ENCODE data around the gene ADAM17. TPM values are rescaled to one million over a fixed set of nuclear protein-coding genes. Genes with fewer than 3 reads are reported as not detected.

The ADAM17 gene
- total and polyA plus RNA-seq, 2 of the 13 experiments (the other 11 are each of a cell fraction or from before 2014, with no cell fraction given), result 6.5 to 33.4 TPM

DNA sequence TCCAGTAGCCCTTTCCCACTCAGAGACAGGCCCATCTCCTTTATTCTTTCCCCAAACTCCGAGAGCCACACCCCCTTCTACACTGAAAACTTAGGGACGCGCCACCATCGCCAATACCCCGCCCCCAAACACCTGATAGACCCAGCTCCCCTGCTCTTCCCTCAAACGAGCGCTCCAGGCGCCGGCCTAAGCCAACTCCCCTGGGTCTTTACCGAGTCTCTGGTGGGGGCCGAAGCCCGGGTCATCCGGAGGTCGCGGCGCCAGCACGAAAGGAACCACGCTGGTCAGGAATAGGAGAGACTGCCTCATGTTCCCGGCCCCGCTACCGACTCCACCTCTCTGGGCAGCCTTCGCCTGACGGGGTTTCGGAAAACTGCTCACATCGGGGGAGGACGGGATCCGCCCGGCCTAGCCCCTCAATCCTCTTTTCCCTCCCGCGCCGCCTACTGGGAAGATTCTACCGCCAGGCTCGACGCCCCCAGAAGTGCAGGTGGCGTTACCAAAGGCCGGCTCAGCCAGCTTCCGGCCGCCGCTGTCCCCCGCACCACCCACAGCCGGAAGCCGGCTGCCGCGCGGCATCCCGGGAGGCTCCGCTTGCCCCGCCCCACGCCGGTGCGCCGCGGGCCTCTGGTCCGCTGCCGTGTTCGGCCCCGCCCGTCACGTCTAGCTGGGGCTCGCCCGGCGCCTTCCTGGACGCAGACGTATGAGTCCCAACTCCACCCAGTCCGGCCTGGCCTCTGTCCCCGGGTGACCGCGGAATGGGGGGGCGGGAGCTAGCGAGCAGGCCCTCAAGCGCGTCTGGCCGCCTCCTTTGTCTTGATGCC, at the start of gene ADAM17 (continued):
- TF ChIP-seq TOE1 (CRISPR knock-in tag; IDR thresholded peaks at IDR 0.05) (peak; percentile 78), ZNF441 (CRISPR knock-in tag; IDR thresholded peaks at IDR 0.05; ENCODE audit: borderline replicate concordance) (peak; percentile 87; the same call in 1 of the 2 replicates), ZNF383 (CRISPR knock-in tag; IDR thresholded peaks at IDR 0.05; ENCODE audit: borderline replicate concordance) (0 out of 2 replicates have a peak, but pooled peaks have one; percentile 80), ZNF451 (CRISPR knock-in tag; IDR thresholded peaks at IDR 0.05) (peak; percentile 88), AGO2 (optimal IDR thresholded peaks at IDR 0.05; ENCODE audit: low read depth, low read length) (peak; percentile 90), ZNF354B (CRISPR knock-in tag; IDR thresholded peaks at IDR 0.05) (no peak), ZBTB20 (CRISPR knock-in tag; IDR thresholded peaks at IDR 0.05; ENCODE audit: borderline replicate concordance, low read depth) (peak; percentile 78; the same call in 1 of the 2 replicates), ZNF75D (CRISPR knock-in tag; IDR thresholded peaks at IDR 0.05; ENCODE audit: borderline replicate concordance) (no peak), HOXD1 (CRISPR knock-in tag; IDR thresholded peaks at IDR 0.05) (peak; percentile 85; the same call in 1 of the 2 replicates), SRSF4 (IDR thresholded peaks at IDR 0.05; ENCODE audit: low read depth, low read length, poor library complexity, severe bottlenecking) (no peak), ZMYM4 (CRISPR knock-in tag; IDR thresholded peaks at IDR 0.05) (peak; percentile 89), ZNF30 (CRISPR knock-in tag; IDR thresholded peaks at IDR 0.05) (no peak; the same call in 1 of the 2 replicates), ZNF33A (CRISPR knock-in tag; IDR thresholded peaks at IDR 0.05; ENCODE audit: borderline replicate concordance) (peak; percentile 92; the same call in 1 of the 2 replicates)
- TF ChIP-seq, protein P1, sequence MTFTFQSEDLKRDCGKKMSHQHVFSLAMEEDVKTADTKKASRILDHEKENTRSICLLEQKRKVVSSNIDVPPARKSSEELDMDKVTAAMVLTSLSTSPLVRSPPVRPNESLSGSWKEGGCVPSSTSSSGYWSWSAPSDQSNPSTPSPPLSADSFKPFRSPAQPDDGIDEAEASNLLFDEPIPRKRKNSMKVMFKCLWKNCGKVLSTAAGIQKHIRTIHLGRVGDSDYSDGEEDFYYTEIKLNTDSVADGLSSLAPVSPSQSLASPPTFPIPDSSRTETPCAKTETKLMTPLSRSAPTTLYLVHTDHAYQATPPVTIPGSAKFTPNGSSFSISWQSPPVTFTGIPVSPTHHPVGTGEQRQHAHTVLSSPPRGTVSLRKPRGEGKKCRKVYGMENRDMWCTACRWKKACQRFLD (CRISPR knock-in tag; IDR thresholded peaks at IDR 0.05; ENCODE audit: borderline replicate concordance), result peak; percentile 88; the same call in 1 of the 2 replicates
- TF ChIP-seq, protein P2, sequence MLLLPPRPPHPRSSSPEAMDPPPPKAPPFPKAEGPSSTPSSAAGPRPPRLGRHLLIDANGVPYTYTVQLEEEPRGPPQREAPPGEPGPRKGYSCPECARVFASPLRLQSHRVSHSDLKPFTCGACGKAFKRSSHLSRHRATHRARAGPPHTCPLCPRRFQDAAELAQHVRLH (CRISPR knock-in tag; IDR thresholded peaks at IDR 0.05; ENCODE audit: borderline replicate concordance, low read depth), result peak; percentile 97
- TF ChIP-seq, protein P3, sequence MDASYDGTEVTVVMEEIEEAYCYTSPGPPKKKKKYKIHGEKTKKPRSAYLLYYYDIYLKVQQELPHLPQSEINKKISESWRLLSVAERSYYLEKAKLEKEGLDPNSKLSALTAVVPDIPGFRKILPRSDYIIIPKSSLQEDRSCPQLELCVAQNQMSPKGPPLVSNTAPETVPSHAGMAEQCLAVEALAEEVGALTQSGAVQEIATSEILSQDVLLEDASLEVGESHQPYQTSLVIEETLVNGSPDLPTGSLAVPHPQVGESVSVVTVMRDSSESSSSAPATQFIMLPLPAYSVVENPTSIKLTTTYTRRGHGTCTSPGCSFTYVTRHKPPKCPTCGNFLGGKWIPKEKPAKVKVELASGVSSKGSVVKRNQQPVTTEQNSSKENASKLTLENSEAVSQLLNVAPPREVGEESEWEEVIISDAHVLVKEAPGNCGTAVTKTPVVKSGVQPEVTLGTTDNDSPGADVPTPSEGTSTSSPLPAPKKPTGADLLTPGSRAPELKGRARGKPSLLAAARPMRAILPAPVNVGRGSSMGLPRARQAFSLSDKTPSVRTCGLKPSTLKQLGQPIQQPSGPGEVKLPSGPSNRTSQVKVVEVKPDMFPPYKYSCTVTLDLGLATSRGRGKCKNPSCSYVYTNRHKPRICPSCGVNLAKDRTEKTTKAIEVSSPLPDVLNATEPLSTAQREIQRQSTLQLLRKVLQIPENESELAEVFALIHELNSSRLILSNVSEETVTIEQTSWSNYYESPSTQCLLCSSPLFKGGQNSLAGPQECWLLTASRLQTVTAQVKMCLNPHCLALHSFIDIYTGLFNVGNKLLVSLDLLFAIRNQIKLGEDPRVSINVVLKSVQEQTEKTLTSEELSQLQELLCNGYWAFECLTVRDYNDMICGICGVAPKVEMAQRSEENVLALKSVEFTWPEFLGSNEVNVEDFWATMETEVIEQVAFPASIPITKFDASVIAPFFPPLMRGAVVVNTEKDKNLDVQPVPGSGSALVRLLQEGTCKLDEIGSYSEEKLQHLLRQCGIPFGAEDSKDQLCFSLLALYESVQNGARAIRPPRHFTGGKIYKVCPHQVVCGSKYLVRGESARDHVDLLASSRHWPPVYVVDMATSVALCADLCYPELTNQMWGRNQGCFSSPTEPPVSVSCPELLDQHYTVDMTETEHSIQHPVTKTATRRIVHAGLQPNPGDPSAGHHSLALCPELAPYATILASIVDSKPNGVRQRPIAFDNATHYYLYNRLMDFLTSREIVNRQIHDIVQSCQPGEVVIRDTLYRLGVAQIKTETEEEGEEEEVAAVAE (CRISPR knock-in tag; IDR thresholded peaks at IDR 0.05; ENCODE audit: borderline replicate concordance), result peak; percentile 33; the same call in 1 of the 2 replicates
- TF ChIP-seq, protein P4, sequence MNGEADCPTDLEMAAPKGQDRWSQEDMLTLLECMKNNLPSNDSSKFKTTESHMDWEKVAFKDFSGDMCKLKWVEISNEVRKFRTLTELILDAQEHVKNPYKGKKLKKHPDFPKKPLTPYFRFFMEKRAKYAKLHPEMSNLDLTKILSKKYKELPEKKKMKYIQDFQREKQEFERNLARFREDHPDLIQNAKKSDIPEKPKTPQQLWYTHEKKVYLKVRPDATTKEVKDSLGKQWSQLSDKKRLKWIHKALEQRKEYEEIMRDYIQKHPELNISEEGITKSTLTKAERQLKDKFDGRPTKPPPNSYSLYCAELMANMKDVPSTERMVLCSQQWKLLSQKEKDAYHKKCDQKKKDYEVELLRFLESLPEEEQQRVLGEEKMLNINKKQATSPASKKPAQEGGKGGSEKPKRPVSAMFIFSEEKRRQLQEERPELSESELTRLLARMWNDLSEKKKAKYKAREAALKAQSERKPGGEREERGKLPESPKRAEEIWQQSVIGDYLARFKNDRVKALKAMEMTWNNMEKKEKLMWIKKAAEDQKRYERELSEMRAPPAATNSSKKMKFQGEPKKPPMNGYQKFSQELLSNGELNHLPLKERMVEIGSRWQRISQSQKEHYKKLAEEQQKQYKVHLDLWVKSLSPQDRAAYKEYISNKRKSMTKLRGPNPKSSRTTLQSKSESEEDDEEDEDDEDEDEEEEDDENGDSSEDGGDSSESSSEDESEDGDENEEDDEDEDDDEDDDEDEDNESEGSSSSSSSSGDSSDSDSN (CRISPR knock-in tag; IDR thresholded peaks at IDR 0.05), result peak; percentile 93
